Upper lobe of left lung (tissue), 6 donors: Measurements from ENCODE around the gene IGSF21. TPM values are rescaled to one million over a fixed set of nuclear protein-coding genes. Genes with fewer than 3 reads are reported as not detected.

Experiments
- ATAC-seq, 2 donors: fragments of 200-7000 bp; cut with Tn5 transposase; one replicate each; pipeline ENCODE4 v1.9.1; 2022; ENCODE audit warnings: mild to moderate bottlenecking in 2 of 2, moderate library complexity in 2 of 2; ENCODE audit not compliant: low FRiP score in 2 of 2
- DNase-seq, 2 donors: peaks; one replicate each; pipeline ENCODE4 v3.0.0-alpha.2; 2019 to 2020
- H3K27ac ChIP-seq, 4 donors: fragments of 200-600 bp; sonication (generic); one replicate each; pipeline ENCODE4 v1.5.1; 2016 to 2019
- H3K27me3 ChIP-seq, 4 donors: fragments of 200-600 bp; sonication (generic); one replicate each; pipeline ENCODE4 v1.5.1; 2017 to 2019
- H3K36me3 ChIP-seq, 4 donors: fragments of 200-600 bp; sonication (generic); one replicate each; pipeline ENCODE4 v1.5.1; 2016 to 2019
- H3K4me1 ChIP-seq, 4 donors: fragments of 200-600 bp; sonication (generic); one replicate each; pipeline ENCODE4 v1.5.1; 2018 to 2019
- H3K4me3 ChIP-seq, 4 donors: fragments of 200-600 bp; sonication (generic); one replicate each; pipeline ENCODE4 v1.5.1; 2017 to 2019; ENCODE audit warnings: mild to moderate bottlenecking in 2 of 4, moderate library complexity in 1 of 4
- H3K9me3 ChIP-seq, 4 donors: fragments of 200-600 bp; sonication (generic); one replicate each; pipeline ENCODE4 v1.5.1; 2018 to 2019
- CTCF ChIP-seq, 6 experiments: fragments of 450-650 bp in 4 of 6; fragments of 200-600 bp in 2 of 6; sonication (generic) in 2 of 6; IDR thresholded peaks; one replicate each; pipeline ENCODE4 v1.5.1; 2016 to 2019; ENCODE audit warnings: antibody characterized with exemption in 6 of 6
- EP300 ChIP-seq, 4 donors: sonication (generic); formaldehyde crosslinking; IDR thresholded peaks; one replicate each; pipeline ENCODE4 v1.5.1; 2017; ENCODE audit warnings: antibody characterized with exemption in 4 of 4, control low read depth in 2 of 4
- POLR2A ChIP-seq, 4 donors: fragments of 450-650 bp; IDR thresholded peaks; one replicate each; pipeline ENCODE4 v1.5.1; 2016 to 2017; ENCODE audit warnings: antibody characterized with exemption in 4 of 4, mild to moderate bottlenecking in 2 of 4
- POLR2AphosphoS5 ChIP-seq, 2 donors: sonication (generic); formaldehyde crosslinking; IDR thresholded peaks; one replicate each; pipeline ENCODE4 v1.5.1; 2017; ENCODE audit warnings: antibody characterized with exemption in 2 of 2
- WGBS, 2 donors: methylation state at CpG; one replicate each; pipeline ENCODE4 v1.1.5; 2017 to 2018; 5-methylcytosine and 5-hydroxymethylcytosine counted together
- total RNA-seq, 6 donors: library from RNA; depleted of rRNA in 4 of 6; stranded (reverse); fragments of >200 nt in 4 of 6; gene quantifications; one replicate each; pipeline versions ENCODE4 v1.1.0 to v1.2.1, GENCODE V29; 2016 to 2021
- donor health status: DM: no; HTN: no; CAD: no; lungs with moderate emphysema.
- donor health status: DM: no; HTN: yes; CAD: no; lungs with severe emphysema.

Gene IGSF21
- total RNA-seq, 6 donors from 2014 or later: 1.1 to 2.9 (median 2.0) TPM; not detected in 1

- peak in 1 of 2 donors; percentile 33 for DNase-seq
Measured at GRCh38 chr1:18182398-18183160, 75.0 kb downstream of the IGSF21 start.

GRCh38 chr1:18183533-18183932 lies 75.9 kb downstream of the IGSF21 start:
- Histone ChIP-seq H3K27ac (no peak overlapping the region), H3K27me3 (no peaks in the 10 kb centered on the region), H3K36me3 (no peaks in the 10 kb centered on the region), H3K4me1 (no peaks in the 10 kb centered on the region), H3K4me3 (no peak overlapping the region), H3K9me3 (no peaks in the 10 kb centered on the region)
- 78 to 80% methylated on average over 6 to 7 of the region's 7 CpGs for WGBS, 2 donors
- TF ChIP-seq EP300 (IDR thresholded peaks at IDR 0.05): no peak
- no peak for TF ChIP-seq CTCF (IDR thresholded peaks at IDR 0.05)
- TF ChIP-seq POLR2A (IDR thresholded peaks at IDR 0.05): no peak
- TF ChIP-seq POLR2AphosphoS5 (IDR thresholded peaks at IDR 0.05): no peak
- DNase-seq (no peak), ATAC-seq (no peak)

More at GRCh38 chr1:18182398-18183160, 75.0 kb downstream of the IGSF21 start:
- TF ChIP-seq CTCF (IDR thresholded peaks at IDR 0.05) (no peak), POLR2A (IDR thresholded peaks at IDR 0.05) (no peak), EP300 (IDR thresholded peaks at IDR 0.05) (no peak), POLR2AphosphoS5 (IDR thresholded peaks at IDR 0.05) (no peak)
- no peaks in the 10 kb centered on the region for H3K9me3 ChIP-seq
- ATAC-seq: no peak
- H3K36me3 ChIP-seq: no peaks in the 10 kb centered on the region
- no peak overlapping the region for H3K27ac ChIP-seq
- H3K4me1 ChIP-seq: no peaks in the 10 kb centered on the region
- WGBS, 2 donors: 44 to 45% methylated on average over 13 of the region's 13 CpGs
- H3K4me3 ChIP-seq: no peak overlapping the region
- no peaks in the 10 kb centered on the region for H3K27me3 ChIP-seq

- 69 to 76% methylated on average over 5 of the region's 5 CpGs for WGBS, 2 donors
- Histone ChIP-seq H3K27ac (no peak overlapping the region), H3K27me3 (no peaks in the 10 kb centered on the region), H3K36me3 (no peaks in the 10 kb centered on the region), H3K4me1 (no peaks in the 10 kb centered on the region), H3K9me3 (no peaks in the 10 kb centered on the region), H3K4me3 (no peak overlapping the region)
- ATAC-seq: no peak
- no peak for TF ChIP-seq EP300 (IDR thresholded peaks at IDR 0.05)
- no peak for TF ChIP-seq CTCF (IDR thresholded peaks at IDR 0.05)
- no peak for TF ChIP-seq POLR2A (IDR thresholded peaks at IDR 0.05)
- no peak for TF ChIP-seq POLR2AphosphoS5 (IDR thresholded peaks at IDR 0.05)
- DNase-seq: no peak
Measured at GRCh38 chr1:18187054-18187453, 79.5 kb downstream of the IGSF21 start.

- WGBS, 2 donors: 84 to 87% methylated on average over 9 of the region's 9 CpGs
- TF ChIP-seq POLR2A (IDR thresholded peaks at IDR 0.05) (no peak), CTCF (IDR thresholded peaks at IDR 0.05) (no peak), EP300 (IDR thresholded peaks at IDR 0.05) (no peak)
- Histone ChIP-seq H3K27ac (no peak overlapping the region), H3K27me3 (no peaks in the 10 kb centered on the region), H3K36me3 (no peaks in the 10 kb centered on the region), H3K4me1 (no peaks in the 10 kb centered on the region), H3K4me3 (no peak overlapping the region), H3K9me3 (no peaks in the 10 kb centered on the region)
- DNase-seq (no peak), ATAC-seq (no peak)
Measured at GRCh38 chr1:18188820-18189517, 81.4 kb downstream of the IGSF21 start.
